ENCODE results near the gene DNASE1L2. TPM values are rescaled to one million over a fixed set of nuclear protein-coding genes. Genes with fewer than 3 reads are reported as not detected.

DNASE1L2 gene
- total and polyA plus RNA-seq, 2 of the 8 experiments (the other 6 are each of a cell fraction or from before 2014, with no cell fraction given): 0.35 to 0.97 TPM

GRCh38 chr16:2190002-2190658, 46.1 kb upstream of the DNASE1L2 start:
- H3K27ac ChIP-seq (ENCODE audit: low read depth, low read length): no peak overlapping the region
- no peak overlapping the region for H3K4ac ChIP-seq (replicated peaks; ENCODE audit: insufficient read length, low read depth, low read length)
- H3K56ac ChIP-seq (replicated peaks; ENCODE audit: insufficient read length, low read depth, low read length): no peak overlapping the region
- no peak overlapping the region for H2BK120ac ChIP-seq (replicated peaks; ENCODE audit: low read depth, low read length)
- no peaks in the 10 kb centered on the region for H3K79me2 ChIP-seq (ENCODE audit: control insufficient read depth in 1 of 2, insufficient read depth in 2 of 2, low read length in 2 of 2)
- H3K4me2 ChIP-seq (ENCODE audit: insufficient read depth in 1 of 2, low read depth in 2 of 2, low read length in 2 of 2): no peak overlapping the region
- DNase-seq (ENCODE audit: low read depth in 1 of 2, low spot score in 2 of 2) (no peak), FAIRE-seq (no peak)
- H2BK20ac ChIP-seq (ENCODE audit: low read length): no peak overlapping the region
- no peaks in the 10 kb centered on the region; the same call in 1 of the 2 replicates for H3K23me2 ChIP-seq (ENCODE audit: low read depth, low read length)
- CTCF ChIA-PET (ENCODE audit: partially characterized antibody): interaction anchor here (0.7 to 1.9 kb wide), 3 partner anchors 21 to 49 kb away, joined by 3 to 4 read pairs (median 3); no protein-coding TSS in a partner anchor
- no peaks in the 10 kb centered on the region for H3K79me1 ChIP-seq (ENCODE audit: low read depth, low read length)
- POLR2A ChIA-PET (ENCODE audit: partially characterized antibody): interaction anchor here (0.6 to 2.4 kb wide), 8 partner anchors 8 to 197 kb away, joined by 3 to 12 read pairs (median 4); partner anchors contain the start of genes ECI1 and TRAF7
- no peak overlapping the region for H2BK15ac ChIP-seq (ENCODE audit: low read length)
- no peaks in the 10 kb centered on the region for H3K36me3 ChIP-seq (ENCODE audit: control insufficient read depth in 2 of 4, insufficient read depth in 4 of 4, low read length in 3 of 4)
- no peak overlapping the region for H3K18ac ChIP-seq (ENCODE audit: extremely low read depth, low read length)
- H2AFZ ChIP-seq (ENCODE audit: low read length): no peak overlapping the region
- H3K23ac ChIP-seq (ENCODE audit: insufficient read length): no peak overlapping the region
- H4K20me1 ChIP-seq (replicated peaks in 1 of 2; ENCODE audit: control insufficient read depth in 1 of 2, insufficient read depth in 2 of 2, low read length in 2 of 2): peaks cover 4 to 11% of the 10 kb centered on the region in 2 experiments
- peaks cover 0 to 2% (median under 1%) of the 10 kb centered on the region in 4 experiments; a peak in 3 of 7 replicates for H3K4me1 ChIP-seq (replicated peaks in 1 of 4; ENCODE audit: control insufficient read depth in 3 of 4, insufficient read depth in 4 of 4, low read length in 3 of 4)
- H2AK5ac ChIP-seq (ENCODE audit: low read depth, low read length): no peak overlapping the region
- H2BK5ac ChIP-seq (ENCODE audit: low read depth, low read length): no peak overlapping the region
- no peaks in the 10 kb centered on the region for H3K9me3 ChIP-seq (ENCODE audit: insufficient read depth in 2 of 2, low read depth in 1 of 2, low read length in 1 of 2)
- no peak overlapping the region for H2BK12ac ChIP-seq (ENCODE audit: low read depth, low read length)
- H3K9ac ChIP-seq (replicated peaks in 1 of 4; ENCODE audit: extremely low read depth in 1 of 4, low read depth in 3 of 4, low read length in 3 of 4): no peak overlapping the region
- H4K91ac ChIP-seq (replicated peaks; ENCODE audit: insufficient read length, low read length): no peak overlapping the region
- no peak overlapping the region for H4K5ac ChIP-seq (ENCODE audit: insufficient read length, low read depth, low read length)
- H3K27me3 ChIP-seq (replicated peaks in 1 of 4; ENCODE audit: control insufficient read depth in 3 of 4, extremely low read depth in 1 of 4, insufficient read depth in 3 of 4, low read length in 3 of 4): peaks cover 0 to under 1% (median 0%) of the 10 kb centered on the region in 4 experiments; a peak in 2 of 7 replicates
- H4K8ac ChIP-seq (ENCODE audit: extremely low read depth, insufficient read depth, low read length): no peak overlapping the region
- no peak overlapping the region for H3K4me3 ChIP-seq (ENCODE audit: extremely low read depth in 1 of 4, insufficient read depth in 2 of 4, low read depth in 3 of 4, low read length in 4 of 4)
- H3K14ac ChIP-seq (ENCODE audit: insufficient read length): no peak overlapping the region
- 94% methylated on average over 20 of the region's 24 CpGs; no CpG with 5 or more reads in 1 of the 2 experiments for WGBS, 2 experiments (ENCODE audit: extremely low coverage in 1 of 2, insufficient coverage in 1 of 2, insufficient read length in 1 of 2, insufficient replicate concordance in 2 of 2, low coverage in 1 of 2, low lambda C conversion rate in 2 of 2, missing lambda C conversion rate in 1 of 2)
- TF ChIP-seq FOSL1 (IDR thresholded peaks at IDR 0.05; ENCODE audit: insufficient read depth, low read depth, low read length) (no peak), KDM5A (IDR thresholded peaks at IDR 0.05; ENCODE audit: low read length) (no peak), TEAD4 (IDR thresholded peaks at IDR 0.05; ENCODE audit: low read depth, low read length) (no peak), RNF2 (IDR thresholded peaks at IDR 0.05; ENCODE audit: borderline replicate concordance, low read depth, low read length, missing control alignments, poor library complexity, severe bottlenecking) (no peak), EGR1 (IDR thresholded peaks at IDR 0.05; ENCODE audit: borderline replicate concordance, low read depth, low read length) (no peak), SP4 (IDR thresholded peaks at IDR 0.05; ENCODE audit: low read length) (no peak), POLR2AphosphoS5 (IDR thresholded peaks at IDR 0.05; ENCODE audit: low read depth, low read length) (no peak), TBP (IDR thresholded peaks at IDR 0.05; ENCODE audit: low read depth, low read length) (no peak), ZNF274 (IDR thresholded peaks at IDR 0.05; ENCODE audit: borderline replicate concordance, extremely low read depth, low read length) (no peak), ATF2 (IDR thresholded peaks at IDR 0.05; ENCODE audit: low read length) (no peak), CEBPB (IDR thresholded peaks at IDR 0.05; ENCODE audit: low read depth, low read length) (no peak)

Measured in H1 (cell line).